Kidney (tissue), 14 donors: ENCODE data around the gene SCAPER. TPM values are rescaled to one million over a fixed set of nuclear protein-coding genes. Genes with fewer than 3 reads are reported as not detected.

Experiments used
- DNase-seq, 5 donors: peaks; one replicate each; pipeline ENCODE4 v3.0.0-alpha.2; 2013 to 2020
- FAIRE-seq: peaks from 2 replicates; lab custom pipeline; 2012; peaks lifted over from hg19 to GRCh38; lab: Jason Lieb, UNC
- H3K27ac ChIP-seq, 2 donors: one replicate each; pipeline ENCODE4 v1.7.0; 2013; ENCODE audit warnings: low read depth in 2 of 2, low read length in 2 of 2, inconsistent platforms in 1 of 2
- H3K27me3 ChIP-seq: one replicate; pipeline ENCODE4 v1.7.1; 2013; ENCODE audit warnings: low read length, inconsistent platforms; ENCODE audit not compliant: control insufficient read depth, insufficient read depth
- H3K36me3 ChIP-seq, 3 donors: one replicate each; pipeline versions ENCODE4 v1.7.0 to v1.7.1; 2013; ENCODE audit warnings: low read length in 3 of 3, control low read depth in 1 of 3, inconsistent platforms in 1 of 3; ENCODE audit not compliant: insufficient read depth in 3 of 3, control insufficient read depth in 2 of 3
- H3K4me1 ChIP-seq, 3 donors: one replicate each; pipeline versions ENCODE4 v1.7.0 to v1.7.1; 2013; ENCODE audit warnings: low read length in 3 of 3, inconsistent platforms in 1 of 3, low read depth in 1 of 3; ENCODE audit not compliant: control insufficient read depth in 2 of 3, insufficient read depth in 2 of 3
- H3K4me3 ChIP-seq, 3 donors: one replicate each; pipeline versions ENCODE4 v1.7.0 to v1.8.1; 2013; ENCODE audit warnings: low read length in 3 of 3, control low read depth in 1 of 3, inconsistent platforms in 1 of 3
- H3K9ac ChIP-seq, 3 donors: one replicate each; pipeline versions ENCODE4 v1.7.0 to v1.7.1; 2013; ENCODE audit warnings: low read length in 3 of 3, control low read depth in 1 of 3, inconsistent platforms in 1 of 3
- H3K9me3 ChIP-seq, 3 donors: one replicate each; pipeline versions ENCODE4 v1.7.0 to v1.7.1; 2013; ENCODE audit warnings: low read length in 3 of 3, control low read depth in 1 of 3, inconsistent platforms in 1 of 3; ENCODE audit not compliant: control insufficient read depth in 2 of 3, insufficient read depth in 1 of 3
- intact Hi-C: fragments of 100-400 bp; cut with DNase I; formaldehyde crosslinking; loops from one replicate; pipeline ENCODE4 v1.11.1; 2022
- polyA plus RNA-seq: library from polyadenylated mRNA; stranded (reverse); fragments of 350-450 nt; fragmentation: Illumina TruSeq; extraction: RNeasy Lipid Tissue Mini Kit (QIAGEN cat#74804); gene quantifications from one replicate; pipeline ENCODE4 v1.2.3, GENCODE V29; 2014; ENCODE audit warnings: low read depth, low replicate concordance; ENCODE audit not compliant: insufficient read depth
- total RNA-seq: library from RNA; stranded (reverse); fragmentation: NEBNext Ultra II Directional; extraction: Animal tissue kit (Norgen Biotek cat#: 25700); gene quantifications from one replicate; pipeline ENCODE4 v1.2.1, GENCODE V29; 2021
- TF ChIP-seq, protein P1 (sequence below): IDR thresholded peaks from 3 replicates; pipeline ENCODE4 v1.5.1; 2012; ENCODE audit warnings: mild to moderate bottlenecking, moderate library complexity, borderline replicate concordance; ENCODE audit not compliant: insufficient read depth; ENCODE audit errors: extremely low read depth
- donor health status: control.
- donor health status: control.
- donor health status: control.
- donor health status: control.
- donor health status: control.
- donor health status: DM: yes; HTN: yes; CAD: no.
- donor health status: Normal renal cell carcinoma (clear cell type).

SCAPER gene
- total and polyA plus RNA-seq, 2 donors from 2014 or later, result 11.6 to 39.4 TPM

GRCh38 chr15:76460871-76461270, 444.3 kb downstream of the SCAPER start:
- FAIRE-seq, result no peak
- no peak overlapping the region for H3K9ac ChIP-seq
- TF ChIP-seq, protein P1, sequence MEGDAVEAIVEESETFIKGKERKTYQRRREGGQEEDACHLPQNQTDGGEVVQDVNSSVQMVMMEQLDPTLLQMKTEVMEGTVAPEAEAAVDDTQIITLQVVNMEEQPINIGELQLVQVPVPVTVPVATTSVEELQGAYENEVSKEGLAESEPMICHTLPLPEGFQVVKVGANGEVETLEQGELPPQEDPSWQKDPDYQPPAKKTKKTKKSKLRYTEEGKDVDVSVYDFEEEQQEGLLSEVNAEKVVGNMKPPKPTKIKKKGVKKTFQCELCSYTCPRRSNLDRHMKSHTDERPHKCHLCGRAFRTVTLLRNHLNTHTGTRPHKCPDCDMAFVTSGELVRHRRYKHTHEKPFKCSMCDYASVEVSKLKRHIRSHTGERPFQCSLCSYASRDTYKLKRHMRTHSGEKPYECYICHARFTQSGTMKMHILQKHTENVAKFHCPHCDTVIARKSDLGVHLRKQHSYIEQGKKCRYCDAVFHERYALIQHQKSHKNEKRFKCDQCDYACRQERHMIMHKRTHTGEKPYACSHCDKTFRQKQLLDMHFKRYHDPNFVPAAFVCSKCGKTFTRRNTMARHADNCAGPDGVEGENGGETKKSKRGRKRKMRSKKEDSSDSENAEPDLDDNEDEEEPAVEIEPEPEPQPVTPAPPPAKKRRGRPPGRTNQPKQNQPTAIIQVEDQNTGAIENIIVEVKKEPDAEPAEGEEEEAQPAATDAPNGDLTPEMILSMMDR, result no peak
- no peaks in the 10 kb centered on the region for H3K4me1 ChIP-seq
- no peak overlapping the region for H3K27ac ChIP-seq
- H3K36me3 ChIP-seq, result no peaks in the 10 kb centered on the region
- intact Hi-C loops, result no loop called here
- H3K27me3 ChIP-seq, result no peaks in the 10 kb centered on the region
- H3K9me3 ChIP-seq, result no peaks in the 10 kb centered on the region
- DNase-seq, result no peak
- no peak overlapping the region for H3K4me3 ChIP-seq

DNA sequence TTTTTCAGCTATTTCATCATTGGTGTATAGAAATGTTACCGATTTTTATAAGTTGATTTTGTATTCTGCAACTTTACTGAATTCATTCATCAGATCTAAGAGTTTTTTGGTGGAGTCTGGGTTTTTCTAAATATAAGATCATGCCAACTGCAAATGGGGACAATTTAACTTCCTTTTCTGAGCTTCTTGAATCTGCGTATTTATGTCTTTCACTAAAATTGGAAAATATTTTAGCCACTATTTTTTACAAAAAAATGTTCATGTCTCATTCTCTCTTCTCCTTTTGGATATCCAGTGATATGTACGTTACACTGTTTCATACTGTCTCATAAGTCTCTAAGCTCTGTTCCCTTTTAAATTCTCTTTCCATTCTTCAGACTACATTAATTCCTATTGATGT, 444.8 kb downstream of the SCAPER start:
- Histone ChIP-seq H3K4me1 (no peaks in the 10 kb centered on the region), H3K36me3 (no peaks in the 10 kb centered on the region), H3K27me3 (no peaks in the 10 kb centered on the region), H3K4me3 (no peak overlapping the region), H3K27ac (no peak overlapping the region), H3K9me3 (no peaks in the 10 kb centered on the region), H3K9ac (no peak overlapping the region)
- DNase-seq (no peak), FAIRE-seq (no peak)
- TF ChIP-seq, protein P1, result no peak
- intact Hi-C loops, result no loop called here

DNA sequence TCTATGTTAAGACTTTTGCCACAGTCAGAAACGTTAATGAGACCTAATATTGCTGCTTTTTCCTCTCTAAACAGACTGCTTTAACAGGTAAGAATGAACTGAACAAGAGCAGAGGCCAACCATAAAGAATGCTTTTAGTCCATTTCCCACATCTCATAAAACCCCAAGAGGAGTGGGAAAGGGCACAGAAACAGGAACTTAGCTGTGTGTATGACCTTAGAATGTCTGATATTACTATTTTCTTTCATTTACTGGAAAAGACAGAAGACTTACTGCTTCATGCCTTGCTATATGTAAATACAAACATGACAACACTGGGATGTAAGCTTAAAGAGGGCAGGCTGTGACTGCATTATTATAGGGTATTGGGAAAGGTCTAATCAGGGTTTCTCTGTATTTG, 453.6 kb downstream of the SCAPER start:
- H3K9ac ChIP-seq, result no peak overlapping the region
- H3K36me3 ChIP-seq, result peaks cover 0 to 3% (median 0%) of the 10 kb centered on the region in 3 donors
- no peak for FAIRE-seq
- no peak for DNase-seq
- no peak overlapping the region for H3K27ac ChIP-seq
- H3K4me3 ChIP-seq, result no peak overlapping the region
- H3K9me3 ChIP-seq, result no peaks in the 10 kb centered on the region
- H3K4me1 ChIP-seq, result no peaks in the 10 kb centered on the region
- TF ChIP-seq, protein P1, result no peak
- intact Hi-C loops, result no loop called here
- no peaks in the 10 kb centered on the region for H3K27me3 ChIP-seq

- FAIRE-seq, result no peak
Observed at GRCh38 chr15:76449455-76449854, 455.7 kb downstream of the SCAPER start.

More at GRCh38 chr15:76449455-76449854, 455.7 kb downstream of the SCAPER start:
- intact Hi-C loops, result no loop called here
- no peak for DNase-seq
- Histone ChIP-seq H3K27ac (no peak overlapping the region), H3K9ac (no peak overlapping the region), H3K4me1 (no peaks in the 10 kb centered on the region), H3K4me3 (no peak overlapping the region), H3K27me3 (no peaks in the 10 kb centered on the region), H3K9me3 (no peaks in the 10 kb centered on the region), H3K36me3 (peaks cover 0 to 3% (median 0%) of the 10 kb centered on the region in 3 donors)
- TF ChIP-seq, protein P1, result no peak
